ENCODE measurements around the gene SEC16B. TPM values are rescaled to one million over a fixed set of nuclear protein-coding genes. Genes with fewer than 3 reads are reported as not detected.
"Not testable (repeated sequence)": the region's sequence is repeated elsewhere in the genome, so short reads cannot be mapped to it uniquely, and the experiment has no call there.

SEC16B gene, protein sequence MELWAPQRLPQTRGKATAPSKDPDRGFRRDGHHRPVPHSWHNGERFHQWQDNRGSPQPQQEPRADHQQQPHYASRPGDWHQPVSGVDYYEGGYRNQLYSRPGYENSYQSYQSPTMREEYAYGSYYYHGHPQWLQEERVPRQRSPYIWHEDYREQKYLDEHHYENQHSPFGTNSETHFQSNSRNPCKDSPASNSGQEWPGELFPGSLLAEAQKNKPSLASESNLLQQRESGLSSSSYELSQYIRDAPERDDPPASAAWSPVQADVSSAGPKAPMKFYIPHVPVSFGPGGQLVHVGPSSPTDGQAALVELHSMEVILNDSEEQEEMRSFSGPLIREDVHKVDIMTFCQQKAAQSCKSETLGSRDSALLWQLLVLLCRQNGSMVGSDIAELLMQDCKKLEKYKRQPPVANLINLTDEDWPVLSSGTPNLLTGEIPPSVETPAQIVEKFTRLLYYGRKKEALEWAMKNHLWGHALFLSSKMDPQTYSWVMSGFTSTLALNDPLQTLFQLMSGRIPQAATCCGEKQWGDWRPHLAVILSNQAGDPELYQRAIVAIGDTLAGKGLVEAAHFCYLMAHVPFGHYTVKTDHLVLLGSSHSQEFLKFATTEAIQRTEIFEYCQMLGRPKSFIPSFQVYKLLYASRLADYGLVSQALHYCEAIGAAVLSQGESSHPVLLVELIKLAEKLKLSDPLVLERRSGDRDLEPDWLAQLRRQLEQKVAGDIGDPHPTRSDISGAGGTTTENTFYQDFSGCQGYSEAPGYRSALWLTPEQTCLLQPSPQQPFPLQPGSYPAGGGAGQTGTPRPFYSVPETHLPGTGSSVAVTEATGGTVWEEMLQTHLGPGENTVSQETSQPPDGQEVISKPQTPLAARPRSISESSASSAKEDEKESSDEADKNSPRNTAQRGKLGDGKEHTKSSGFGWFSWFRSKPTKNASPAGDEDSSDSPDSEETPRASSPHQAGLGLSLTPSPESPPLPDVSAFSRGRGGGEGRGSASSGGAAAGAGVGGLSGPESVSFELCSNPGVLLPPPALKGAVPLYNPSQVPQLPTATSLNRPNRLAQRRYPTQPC
- 0.71 TPM in 1 of 2 replicates, not detected in the other for total RNA-seq (2014; rRNA removed; shearing (Covaris generic))

DNA sequence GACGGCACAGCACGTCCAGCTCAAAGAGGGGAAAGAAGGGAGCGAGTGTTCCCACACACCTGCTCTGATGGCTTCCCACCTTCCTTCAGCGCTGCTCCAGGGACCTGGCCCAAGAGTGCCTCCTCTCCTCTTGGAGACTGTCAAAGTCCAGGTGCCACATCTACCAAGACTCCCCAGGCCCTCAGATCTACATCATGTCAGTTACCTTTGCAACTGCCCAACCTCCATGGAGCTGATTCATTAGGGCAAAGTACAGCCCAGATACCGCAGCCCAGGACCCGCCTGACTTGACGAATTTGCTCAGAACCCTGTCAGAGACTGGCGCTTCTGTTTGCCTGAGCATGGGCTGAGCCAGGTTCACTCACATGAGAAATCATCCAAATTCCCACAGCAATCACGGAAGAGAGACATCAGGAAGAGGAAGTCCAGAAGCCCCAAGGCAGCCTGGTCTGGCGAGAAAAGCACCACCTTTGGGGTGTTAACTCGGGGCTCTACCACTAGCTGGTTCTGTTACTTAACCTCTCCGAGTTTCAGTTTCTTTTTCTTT is at the start of gene SEC16B:
TSS of gene SEC16B (minus strand) at position 234 of the 547 bp plus-strand sequence. CDS start 2,077 bp downstream, outside the sequence.
- in situ Hi-C loops (cut with HindIII; ENCODE audit: low sequenced_read_pairs): no loop called here
- DNase-seq (ENCODE audit: low spot score): no peak

DNA sequence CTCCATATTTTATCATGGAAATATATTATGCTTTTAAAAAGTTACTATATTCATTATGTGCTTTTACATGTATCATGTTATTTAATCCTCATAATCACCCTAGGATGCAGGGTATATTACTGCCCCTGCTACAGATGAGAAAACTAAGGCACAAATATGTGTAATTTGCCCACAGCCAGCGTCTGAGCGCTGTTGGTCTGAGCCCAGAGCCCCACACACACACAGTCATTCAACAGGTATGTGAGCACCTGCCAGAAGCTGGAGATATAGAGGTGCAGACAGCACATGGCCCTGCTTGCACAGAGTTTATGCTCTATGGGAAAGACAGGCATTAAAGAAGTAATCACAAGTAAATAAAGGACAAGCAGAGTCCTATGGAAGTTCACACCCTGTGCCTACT is 49.8 kb upstream of the SEC16B start:
- DNase-seq (ENCODE audit: low spot score): no peak
- in situ Hi-C loops (cut with HindIII; ENCODE audit: low sequenced_read_pairs): no loop called here

DNA sequence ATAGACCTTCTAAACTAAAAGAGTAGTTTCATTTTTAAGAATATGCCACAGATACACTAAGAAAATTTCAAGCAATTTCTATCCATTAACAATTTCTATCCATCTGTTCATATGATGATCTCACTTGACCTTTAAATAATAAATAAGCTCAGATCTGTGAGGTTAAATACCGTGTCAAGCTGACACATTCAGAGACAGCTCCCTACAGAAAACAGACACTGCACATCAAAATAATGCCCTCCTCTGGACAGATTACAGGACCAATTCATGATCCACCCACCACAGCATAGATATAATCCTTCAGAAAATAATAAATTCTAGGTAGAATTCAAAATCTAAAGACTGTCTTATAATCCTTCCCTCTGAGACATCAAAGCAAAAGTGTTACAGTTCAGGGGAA is 49.4 kb upstream of the SEC16B start:
- DNase-seq (ENCODE audit: low spot score): no peak
- in situ Hi-C loops (cut with HindIII; ENCODE audit: low sequenced_read_pairs): no loop called here

DNA sequence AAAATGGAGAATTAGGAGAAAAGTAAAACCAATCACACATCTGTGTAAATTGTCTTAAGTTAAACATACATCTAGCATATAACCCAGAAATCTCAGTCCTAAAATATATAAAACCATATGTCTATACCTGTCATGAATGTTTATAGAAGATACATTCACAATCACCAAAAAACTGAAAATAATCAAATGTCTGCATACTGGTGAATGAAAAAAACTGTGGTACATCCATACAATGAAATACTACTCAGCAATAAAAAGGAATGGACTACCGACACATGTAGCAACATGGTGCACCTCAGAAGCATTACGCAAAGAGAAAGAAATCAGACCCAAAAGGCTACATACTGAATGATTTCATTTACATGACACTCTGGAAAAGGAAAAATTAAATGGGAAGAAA is 47.7 kb upstream of the SEC16B start:
- DNase-seq (ENCODE audit: low spot score): no peak
- in situ Hi-C loops (cut with HindIII; ENCODE audit: low sequenced_read_pairs): no loop called here

DNA sequence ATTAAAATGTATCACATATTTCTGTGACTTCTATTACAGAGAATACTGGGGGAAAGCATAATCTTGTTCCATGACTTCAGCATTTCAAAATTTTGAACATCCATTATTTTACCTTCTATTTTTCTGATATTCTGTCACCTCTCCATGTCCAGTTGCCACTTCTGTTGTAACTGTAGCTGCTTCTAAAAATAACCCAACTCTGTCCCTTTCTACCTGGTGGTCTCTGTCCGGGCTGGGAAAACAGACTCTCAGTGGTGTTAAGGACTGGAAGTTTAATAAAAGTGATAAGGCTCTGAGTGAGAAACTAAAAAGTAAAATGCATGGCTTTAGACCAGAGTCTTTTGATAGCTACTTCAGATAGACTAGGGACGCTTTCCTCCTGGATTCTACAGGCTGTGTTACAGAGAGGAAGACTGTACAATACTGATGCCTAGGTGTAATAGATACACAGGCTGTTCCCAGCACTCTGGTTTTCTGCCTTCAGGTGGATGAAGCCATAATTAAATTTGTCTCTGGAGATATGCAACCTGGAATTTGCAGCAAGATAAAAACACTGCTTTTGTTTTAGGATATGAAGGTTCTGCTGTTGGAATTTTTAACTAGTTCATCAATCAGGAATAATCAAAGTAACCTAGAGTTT is 42.1 kb upstream of the SEC16B start:
- in situ Hi-C loops (cut with HindIII; ENCODE audit: low sequenced_read_pairs): no loop called here
- no peak for DNase-seq (ENCODE audit: low spot score)

DNA sequence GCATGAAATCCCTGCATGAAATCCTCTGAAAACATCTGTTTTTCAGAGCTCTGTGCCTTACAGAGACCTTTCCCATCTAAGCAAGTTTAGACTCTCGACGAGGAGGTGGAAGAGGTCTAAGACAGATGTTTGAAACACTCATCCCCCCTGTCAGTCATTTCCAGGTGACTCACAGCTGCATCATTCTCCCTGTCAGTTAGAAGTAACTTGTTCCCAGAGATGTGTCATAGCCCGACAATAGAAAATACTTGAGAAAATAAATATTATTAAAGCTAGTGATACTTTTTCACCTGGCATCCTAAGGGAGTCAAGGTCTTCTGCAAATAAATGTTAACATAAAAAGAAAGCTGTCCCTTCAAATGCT is 41.6 kb upstream of the SEC16B start:
- no peak for DNase-seq (ENCODE audit: low spot score)
- in situ Hi-C loops (cut with HindIII; ENCODE audit: low sequenced_read_pairs): no loop called here

DNA sequence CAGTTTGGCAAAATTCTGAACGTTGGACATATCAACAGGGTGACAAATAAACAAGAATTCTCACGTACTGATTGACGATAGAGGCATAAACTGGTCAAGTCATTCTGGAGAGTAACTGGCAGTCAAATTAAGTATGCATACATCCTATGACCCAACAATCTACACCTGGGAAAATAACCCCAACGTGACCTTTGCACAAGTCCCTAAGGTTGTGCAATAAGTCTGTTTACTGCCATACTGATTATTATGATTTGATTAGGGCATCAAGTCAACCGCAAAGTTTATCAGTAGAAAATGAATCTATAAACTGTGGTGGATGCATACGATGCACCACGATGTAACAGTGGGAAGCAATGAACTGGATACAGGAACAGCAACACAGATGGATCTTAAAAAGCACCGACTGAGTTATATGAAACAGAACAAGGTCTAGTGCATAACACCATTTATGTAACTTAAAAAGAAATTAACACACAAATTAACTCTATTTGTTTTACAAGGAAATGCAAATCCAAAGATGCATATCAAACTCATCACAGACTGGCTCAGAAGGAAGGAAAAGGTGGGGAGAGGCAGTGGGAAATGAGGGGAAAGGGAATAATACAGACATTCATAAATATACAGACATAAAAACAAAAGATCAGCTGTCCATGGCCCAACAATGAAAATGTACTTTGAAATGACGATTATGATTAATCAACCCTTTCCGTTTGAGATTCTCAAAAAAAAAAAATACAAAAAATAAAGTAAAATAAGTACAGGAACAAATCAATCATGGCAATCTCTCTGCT is 41.0 kb upstream of the SEC16B start:
- in situ Hi-C loops (cut with HindIII; ENCODE audit: low sequenced_read_pairs): no loop called here
- no peak for DNase-seq (ENCODE audit: low spot score)

DNA sequence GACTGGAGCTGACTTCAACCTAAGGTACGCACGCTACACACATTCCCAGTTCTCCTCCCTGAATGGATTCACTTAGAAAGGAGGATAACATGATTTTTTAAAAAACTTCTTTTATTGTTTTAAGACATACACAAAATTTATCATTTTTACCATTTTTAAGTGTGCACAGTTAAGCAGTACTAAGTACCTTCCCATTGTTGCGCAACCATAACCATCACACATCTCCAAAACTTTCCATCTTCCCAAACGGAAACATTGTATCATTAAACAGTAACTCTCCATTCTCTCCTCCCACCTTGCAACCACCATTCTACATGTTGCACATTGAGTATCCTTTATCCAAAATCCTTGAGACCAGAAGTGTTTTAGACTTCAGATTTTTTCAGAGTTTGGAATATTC is 36.2 kb upstream of the SEC16B start:
- in situ Hi-C loops (cut with HindIII; ENCODE audit: low sequenced_read_pairs): no loop called here
- DNase-seq (ENCODE audit: low spot score): no peak

DNA sequence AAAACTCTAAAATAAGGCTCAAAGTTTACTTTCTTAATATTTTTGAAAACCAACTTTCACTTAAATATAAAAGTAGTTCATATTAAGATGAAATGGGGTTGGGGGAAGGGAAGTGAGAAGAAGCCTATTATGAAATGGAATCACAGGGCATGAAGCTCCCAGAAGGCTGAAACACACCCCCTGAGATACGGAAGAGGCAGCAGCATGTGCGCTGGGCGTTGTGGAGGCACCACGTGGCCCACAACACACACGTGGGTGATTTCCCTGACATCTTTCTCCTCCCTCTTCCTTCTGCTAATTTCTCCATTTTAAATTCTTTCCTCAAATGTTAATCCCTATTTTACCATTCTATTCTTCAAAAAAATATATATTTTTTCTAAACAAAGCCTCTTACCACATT is 35.6 kb upstream of the SEC16B start:
- in situ Hi-C loops (cut with HindIII; ENCODE audit: low sequenced_read_pairs): no loop called here
- no peak for DNase-seq (ENCODE audit: low spot score)

DNA sequence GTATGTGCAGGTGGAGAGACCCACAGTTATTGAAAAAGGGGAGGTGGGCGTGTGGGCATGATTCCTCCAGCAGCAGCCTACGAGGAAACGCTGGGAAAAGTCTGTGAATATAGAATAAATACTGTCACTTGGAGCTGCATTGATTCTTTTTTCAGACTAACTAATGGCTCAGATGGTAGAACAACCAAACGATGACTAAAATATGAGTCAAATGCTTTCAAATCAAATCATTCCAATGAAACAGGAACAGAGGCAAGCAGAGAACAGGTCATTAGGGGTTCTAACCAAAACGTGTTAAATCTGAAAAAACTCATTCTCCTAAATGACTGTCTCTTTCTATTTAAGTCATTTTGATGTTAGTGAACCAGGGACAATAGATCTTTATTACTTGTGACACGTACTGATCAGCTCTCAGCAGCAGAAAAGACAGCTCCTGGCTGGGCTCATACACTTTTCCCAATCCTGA is 35.1 kb upstream of the SEC16B start:
- in situ Hi-C loops (cut with HindIII; ENCODE audit: low sequenced_read_pairs): no loop called here
- no peak for DNase-seq (ENCODE audit: low spot score)

DNA sequence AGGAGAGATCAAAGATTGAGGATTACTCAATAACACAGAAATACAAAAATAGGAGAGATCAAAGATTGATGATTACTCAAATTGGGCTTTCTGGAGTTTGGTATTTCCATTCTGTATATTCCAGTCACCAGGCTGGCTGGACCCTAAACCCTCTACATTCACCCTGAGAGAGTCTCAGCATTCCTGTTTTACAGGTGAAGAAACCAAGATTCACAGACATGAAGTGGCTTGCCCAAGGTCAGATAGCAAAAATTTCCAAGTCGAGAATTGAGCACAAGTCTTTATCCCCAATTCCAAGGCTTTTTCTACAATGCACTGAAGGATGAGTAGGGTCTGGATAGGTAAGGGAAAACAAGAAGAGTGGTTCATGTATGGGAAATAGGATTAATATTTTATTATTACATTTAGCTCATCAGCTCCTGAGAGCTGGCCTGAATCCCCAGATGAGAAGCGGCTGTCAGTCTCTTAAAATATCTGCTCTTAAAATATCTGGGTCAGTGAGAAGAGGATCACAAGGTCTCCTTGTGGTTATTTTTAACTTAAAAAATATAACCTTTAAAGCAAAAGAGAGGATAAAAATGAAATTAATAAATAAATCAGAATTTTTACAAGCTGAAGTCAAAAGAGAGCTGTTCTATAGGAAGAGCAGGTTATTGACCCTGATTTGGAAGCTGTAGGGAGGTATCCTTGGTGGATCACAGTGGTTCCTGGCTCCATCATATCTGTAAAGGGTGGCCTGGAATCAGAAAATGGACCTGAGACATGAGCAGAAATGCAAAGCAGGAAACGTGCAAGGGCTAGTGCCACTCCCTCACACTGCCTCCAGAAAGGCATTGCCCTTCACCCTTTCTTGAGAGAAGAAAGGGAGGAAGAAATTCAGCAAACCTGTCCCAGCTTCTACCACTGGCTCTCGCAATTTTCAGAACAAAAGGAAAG is 29.1 kb upstream of the SEC16B start:
- no peak for DNase-seq (ENCODE audit: low spot score)
- in situ Hi-C loops (cut with HindIII; ENCODE audit: low sequenced_read_pairs): no loop called here

DNA sequence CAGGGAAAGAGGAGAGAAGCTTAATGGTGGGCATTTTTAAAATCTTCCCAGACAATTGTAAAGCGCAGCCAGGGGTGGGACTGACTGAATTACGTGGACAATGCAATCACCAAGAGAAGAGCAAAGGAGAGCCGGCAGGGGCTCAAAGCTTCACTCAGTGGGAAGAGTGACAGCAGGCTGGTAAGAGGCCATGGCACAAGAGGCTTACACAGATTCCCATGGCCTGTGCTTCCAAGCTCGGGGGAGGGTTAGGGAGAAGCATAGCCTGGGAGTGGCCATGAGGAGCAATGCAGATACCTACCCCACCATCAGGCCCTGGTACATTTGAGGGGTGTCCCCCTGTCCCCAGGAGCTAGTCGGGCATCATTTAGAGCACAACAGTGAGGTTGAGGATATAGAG is 27.1 kb upstream of the SEC16B start:
- in situ Hi-C loops (cut with HindIII; ENCODE audit: low sequenced_read_pairs): no loop called here

DNA sequence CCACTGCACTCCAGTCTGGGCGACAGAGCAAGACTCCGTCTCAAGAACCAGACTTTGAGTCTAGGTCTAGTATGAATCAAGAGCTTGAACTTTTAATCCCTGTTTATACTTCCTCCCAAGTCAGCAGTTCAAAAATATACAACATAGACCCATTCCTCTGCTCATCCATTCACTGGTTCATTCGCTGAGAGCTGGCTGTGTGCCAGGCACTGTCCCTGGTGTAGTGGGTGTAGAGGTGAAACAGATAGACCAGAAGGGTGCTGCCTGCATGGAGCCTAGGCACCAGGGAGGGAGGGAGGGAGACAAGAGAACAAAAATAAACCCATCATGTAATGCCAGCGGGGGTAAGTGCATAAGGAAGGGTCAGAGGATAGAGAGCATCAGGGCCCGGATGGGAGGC is 25.5 kb upstream of the SEC16B start:
- in situ Hi-C loops (cut with HindIII; ENCODE audit: low sequenced_read_pairs): no loop called here

More for the DNA sequence above, 27.1 kb upstream of the SEC16B start:
- no peak for DNase-seq (ENCODE audit: low spot score)

DNA sequence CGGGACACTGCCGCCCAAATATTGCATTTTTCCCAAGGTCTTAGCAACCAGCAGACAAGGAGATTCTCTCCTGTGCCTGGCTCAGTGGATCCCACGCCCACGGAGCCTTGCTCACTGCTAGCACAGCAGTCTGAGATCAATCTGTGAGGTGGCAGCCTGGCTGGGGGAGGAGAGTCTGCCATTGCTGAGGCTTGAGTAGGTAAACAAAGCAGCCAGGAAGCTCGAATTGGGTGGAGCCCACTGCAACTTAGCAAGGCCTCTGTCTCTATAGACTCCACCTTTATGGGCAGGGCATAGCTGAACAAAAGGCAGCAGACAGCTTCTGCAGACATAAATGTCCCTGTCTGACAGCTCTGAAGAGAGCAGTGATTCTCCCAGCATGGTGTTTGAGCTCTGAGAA is 16.4 kb upstream of the SEC16B start:
- DNase-seq (ENCODE audit: low spot score); in situ Hi-C loops (cut with HindIII; ENCODE audit: low sequenced_read_pairs): not testable (repeated sequence)

More for the DNA sequence above, 25.5 kb upstream of the SEC16B start:
- DNase-seq (ENCODE audit: low spot score): no peak

DNA sequence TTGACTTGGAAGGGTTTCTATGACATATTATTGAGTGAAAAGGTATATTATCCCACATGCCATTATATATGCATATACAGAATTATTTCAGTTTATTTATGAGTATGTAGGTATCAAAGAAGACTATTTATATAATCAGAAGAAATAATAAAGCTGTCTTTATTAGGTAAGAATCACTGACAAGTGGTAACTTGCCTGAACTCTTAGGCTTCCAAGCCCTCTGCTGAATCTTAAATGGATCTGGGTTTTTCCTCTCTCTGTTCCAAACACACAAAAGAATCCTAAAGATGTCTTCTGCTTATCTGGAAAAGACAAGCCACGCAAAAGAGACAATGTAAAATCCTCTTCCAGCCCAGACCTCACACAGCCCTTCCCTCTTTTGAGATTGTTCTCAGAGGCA is 14.9 kb upstream of the SEC16B start:
- in situ Hi-C loops (cut with HindIII; ENCODE audit: low sequenced_read_pairs): no loop called here
- DNase-seq (ENCODE audit: low spot score): no peak

DNA sequence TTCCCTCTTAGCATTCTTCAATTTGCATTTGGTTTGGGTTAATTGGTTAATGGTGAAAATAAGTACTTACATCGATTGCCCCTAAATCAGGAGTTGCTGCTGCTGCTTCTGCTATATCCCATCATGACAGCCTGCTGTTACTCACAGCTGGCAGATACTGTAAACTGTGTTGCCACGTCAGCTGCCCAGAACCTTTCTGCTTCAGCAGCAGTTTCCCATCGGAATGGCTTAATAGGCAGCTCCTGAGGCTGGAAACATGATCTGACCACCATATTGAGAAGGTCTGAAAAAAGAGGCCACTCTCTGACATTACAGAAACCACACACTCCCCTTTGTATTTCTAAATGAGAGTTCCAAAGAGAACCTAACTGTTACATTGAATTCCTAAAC is 14.3 kb upstream of the SEC16B start:
- DNase-seq (ENCODE audit: low spot score): peak; percentile 25
- in situ Hi-C loops (cut with HindIII; ENCODE audit: low sequenced_read_pairs): no loop called here

DNA sequence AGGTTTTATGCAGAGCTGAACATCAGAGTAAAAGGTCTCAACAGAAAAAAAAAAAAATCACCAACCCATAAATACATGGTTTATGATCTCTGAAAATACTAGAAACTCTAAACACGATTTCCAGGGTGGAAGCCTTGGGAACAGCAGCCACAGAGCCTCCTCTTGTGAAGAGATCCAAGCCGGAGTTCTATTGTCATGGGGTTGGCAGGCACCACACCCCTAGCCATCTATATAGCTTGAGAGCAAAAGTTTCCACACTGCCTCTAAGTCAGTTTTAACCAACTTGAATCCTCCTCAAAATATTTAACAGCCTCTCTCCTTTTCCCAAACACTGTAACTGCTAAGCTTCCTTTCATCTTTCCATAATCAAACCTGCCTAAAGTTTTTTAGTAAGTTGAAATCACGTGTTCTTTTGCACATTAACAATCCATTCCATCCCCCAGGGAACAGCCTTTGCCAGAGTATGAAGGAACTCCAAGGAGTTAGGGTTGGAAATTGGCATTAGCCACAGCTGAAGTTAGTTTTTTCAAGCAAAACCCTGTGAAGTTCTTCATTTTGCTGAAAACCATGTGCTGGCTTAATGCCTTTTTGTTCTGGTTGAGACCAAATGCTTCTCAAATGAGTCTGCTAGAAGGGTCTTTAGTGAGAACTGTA is 13.8 kb upstream of the SEC16B start:
- DNase-seq (ENCODE audit: low spot score): peak; percentile 3
- in situ Hi-C loops (cut with HindIII; ENCODE audit: low sequenced_read_pairs): no loop called here

Data from G401 (cell line).